Measurements from ENCODE around the gene LAMA5.
A peak's percentile ranks its signal among the peaks of the same experiment; 100 is the strongest.

LAMA5 gene

DNA sequence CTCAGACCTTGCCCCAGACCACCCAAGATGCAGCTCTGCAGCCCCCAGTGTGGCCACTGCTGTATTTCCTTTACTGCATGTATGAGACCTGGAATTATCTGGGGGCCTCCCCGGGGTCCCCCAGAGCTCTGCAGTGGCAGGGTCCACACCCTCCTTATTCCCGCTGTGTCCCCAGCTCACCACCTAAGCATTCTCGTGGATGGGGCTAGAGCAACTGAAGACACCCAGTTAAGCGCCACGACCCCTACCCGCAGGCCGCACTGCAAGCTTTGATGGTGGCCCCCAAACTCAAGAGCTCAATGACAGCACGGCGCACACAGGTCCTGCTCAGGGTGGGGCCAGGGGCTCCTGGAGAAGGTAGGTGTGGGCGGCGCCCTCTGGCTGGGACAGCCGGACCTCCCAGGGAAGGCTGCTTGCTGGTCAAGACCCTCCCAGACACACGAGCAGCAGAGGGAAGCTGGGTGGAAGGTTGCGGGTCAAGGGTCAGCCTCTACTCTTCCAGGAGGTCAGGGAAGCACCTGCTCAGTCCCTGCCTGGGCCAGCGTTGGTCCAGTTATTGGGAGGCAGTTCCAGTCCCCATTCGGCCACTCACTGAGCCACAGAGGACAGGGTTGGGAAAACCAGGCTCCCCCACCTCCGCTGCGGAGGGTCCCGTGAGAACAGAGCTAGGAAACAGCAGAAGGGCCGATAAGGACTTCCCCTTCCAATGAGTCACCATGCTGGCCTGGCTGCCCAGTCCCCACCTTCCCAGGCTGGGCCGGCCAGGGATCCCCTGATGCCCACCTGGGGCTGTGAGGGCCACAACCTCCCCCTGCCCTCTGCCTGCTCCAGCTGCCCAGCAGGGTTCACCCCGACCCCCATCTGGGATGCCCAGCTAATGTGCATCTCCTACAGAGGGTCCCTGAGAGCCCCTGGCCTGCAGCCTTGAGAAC, 2.9 kb downstream of the LAMA5 start:
- TF ChIP-seq SIN3A (IDR thresholded peaks at IDR 0.05; ENCODE audit: borderline replicate concordance, insufficient read depth, low read length) (no peak), POLR2AphosphoS5 (IDR thresholded peaks at IDR 0.05; ENCODE audit: low read depth, low read length) (no peak), TAF1 (IDR thresholded peaks at IDR 0.05; ENCODE audit: borderline replicate concordance, insufficient read depth, low read length) (no peak), FOXP2 (optimal IDR thresholded peaks at IDR 0.05; ENCODE audit: borderline replicate concordance, extremely low read depth, extremely low read length, insufficient read depth) (no peak), REST (IDR thresholded peaks at IDR 0.05; ENCODE audit: insufficient read depth in 1 of 2, low read depth in 2 of 2, low read length in 2 of 2) (no peak)

DNA sequence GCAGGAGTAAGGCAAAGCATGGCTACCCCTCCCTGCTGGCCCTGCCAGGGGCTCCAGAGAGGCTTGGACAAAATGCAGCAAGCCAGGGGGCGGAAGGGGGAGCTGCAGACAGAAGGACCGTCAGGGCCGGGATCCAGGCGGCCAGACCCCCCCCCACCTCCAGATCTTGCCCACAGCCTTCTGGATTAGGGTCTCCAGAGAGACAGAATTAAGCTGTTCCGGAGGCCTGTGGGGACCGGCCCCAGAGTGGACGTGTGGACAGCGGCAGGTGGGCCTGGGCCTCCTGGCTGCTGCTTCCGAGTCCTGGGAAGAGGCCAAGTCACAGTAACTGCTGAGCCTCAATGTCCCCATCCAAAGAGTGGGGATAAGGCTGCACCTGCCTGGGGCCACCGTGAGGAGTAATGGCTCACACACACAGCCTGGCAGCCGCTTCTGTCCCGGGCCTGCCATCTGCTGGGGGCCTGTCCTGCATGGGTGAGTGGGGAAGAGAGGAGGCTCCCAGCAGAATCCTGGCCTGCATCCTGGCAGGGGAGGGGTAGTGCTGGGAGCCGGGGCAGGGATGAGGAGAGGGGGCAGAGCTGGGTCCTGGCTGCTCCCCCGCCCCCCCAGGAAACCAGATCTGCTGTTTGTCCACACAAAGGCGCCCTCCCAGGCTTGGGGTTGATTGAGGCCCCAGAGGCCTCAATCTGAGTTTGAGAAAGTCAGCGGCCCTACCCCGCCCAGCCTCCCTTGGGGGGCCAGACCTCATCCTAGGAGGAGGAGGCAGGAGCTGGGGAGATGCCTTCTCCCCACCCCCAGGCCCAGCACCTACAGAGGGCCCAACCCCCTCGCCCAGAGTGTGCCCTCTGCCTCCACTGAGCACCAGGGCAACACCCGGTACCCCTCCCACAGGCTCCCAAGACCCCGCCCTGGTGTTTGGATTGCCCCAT, 3.9 kb downstream of the LAMA5 start:
- TF ChIP-seq FOXP2 (optimal IDR thresholded peaks at IDR 0.05; ENCODE audit: borderline replicate concordance, extremely low read depth, extremely low read length, insufficient read depth) (peak; percentile 4), REST (IDR thresholded peaks at IDR 0.05; ENCODE audit: insufficient read depth in 1 of 2, low read depth in 2 of 2, low read length in 2 of 2) (no peak)

DNA sequence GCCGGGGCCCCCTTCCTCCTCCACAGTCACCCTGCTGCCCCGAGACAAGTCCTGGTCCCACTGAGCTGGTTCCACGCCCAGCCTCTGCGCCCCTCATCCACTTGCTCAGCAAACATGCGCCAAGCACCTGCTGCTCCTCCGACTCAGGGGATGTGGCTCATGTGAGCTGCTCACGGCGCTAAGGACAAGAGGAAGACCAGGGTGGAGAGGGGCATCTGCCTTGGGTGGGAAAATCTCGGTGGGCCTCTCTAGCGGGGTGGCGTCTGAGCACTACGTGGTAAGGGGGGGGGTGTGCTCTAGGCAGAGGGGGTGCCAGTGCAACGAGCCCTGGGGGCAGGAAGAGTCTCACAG, 4.5 kb downstream of the LAMA5 start:
- TF ChIP-seq POLR2AphosphoS5 (IDR thresholded peaks at IDR 0.05; ENCODE audit: low read depth, low read length) (no peak), TAF1 (IDR thresholded peaks at IDR 0.05; ENCODE audit: borderline replicate concordance, insufficient read depth, low read length) (no peak), REST (IDR thresholded peaks at IDR 0.05; ENCODE audit: insufficient read depth in 1 of 2, low read depth in 2 of 2, low read length in 2 of 2) (no peak), FOXP2 (optimal IDR thresholded peaks at IDR 0.05; ENCODE audit: borderline replicate concordance, extremely low read depth, extremely low read length, insufficient read depth) (no peak)

- TF ChIP-seq FOXP2 (optimal IDR thresholded peaks at IDR 0.05; ENCODE audit: borderline replicate concordance, extremely low read depth, extremely low read length, insufficient read depth): no peak
Measured at GRCh38 chr20:62361799-62362589, 5.1 kb downstream of the LAMA5 start.

Measured in PFSK-1 (cell line).